ENCODE measurements around the gene SPATA24.
"Not testable (repeated sequence)": the region's sequence is repeated elsewhere in the genome, so short reads cannot be mapped to it uniquely, and the experiment has no call there.

SPATA24 gene

GRCh38 chr5:139394123-139394653, 9.7 kb downstream of the SPATA24 start:
- peak in 2 of 4 experiments; percentile 25 to 39 for DNase-seq

GRCh38 chr5:139393497-139394122, 10.3 kb downstream of the SPATA24 start:
- DNase-seq: no peak

- DNase-seq: peak; percentile 59 to 72 (median 62)
Measured at GRCh38 chr5:139392678-139393496, 11.0 kb downstream of the SPATA24 start.

- DNase-seq: no peak
Measured at GRCh38 chr5:139392324-139392677, 11.6 kb downstream of the SPATA24 start.

- DNase-seq: no peak
Measured at GRCh38 chr5:139391570-139392323, 12.1 kb downstream of the SPATA24 start.

- DNase-seq: no peak
Measured at GRCh38 chr5:139390639-139391569, 13.0 kb downstream of the SPATA24 start.

GRCh38 chr5:139389701-139390638, 13.9 kb downstream of the SPATA24 start, which contains the start of gene MZB1:
MZB1 (minus strand) TSS chr5:139389913; CDS start chr5:139389856, 57 bp downstream.
- peak in 1 of 4 experiments; percentile 17 for DNase-seq

GRCh38 chr5:139388198-139388821, 15.6 kb downstream of the SPATA24 start:
- DNase-seq: no peak

GRCh38 chr5:139387611-139388197, 16.2 kb downstream of the SPATA24 start:
- DNase-seq: no peak

GRCh38 chr5:139386956-139387355, 16.9 kb downstream of the SPATA24 start:
- not testable (repeated sequence) for DNase-seq

GRCh38 chr5:139386050-139386438, 17.8 kb downstream of the SPATA24 start:
- DNase-seq: no peak

- DNase-seq: no peak
Measured at GRCh38 chr5:139385061-139386049, 18.5 kb downstream of the SPATA24 start.

- no peak for DNase-seq
Measured at GRCh38 chr5:139384591-139385051, 19.3 kb downstream of the SPATA24 start.

GRCh38 chr5:139383993-139384590, 19.8 kb downstream of the SPATA24 start:
- DNase-seq: no peak

- DNase-seq: no peak
Measured at GRCh38 chr5:139383275-139383992, 20.5 kb downstream of the SPATA24 start, which contains the start of gene SLC23A1. SLC23A1 (minus strand) TSS chr5:139383297; CDS start chr5:139383253, 44 bp downstream.

- DNase-seq: no peak
Measured at GRCh38 chr5:139382807-139383206, 21.1 kb downstream of the SPATA24 start.
